Stimulated activated CD8-positive, alpha-beta memory T cell treated with anti-CD3 and anti-CD28 coated beads, Interleukin-2, amount 100 ng/mL, for 1 hour (primary cell): ENCODE data around the gene HOXC11.

ENCODE experiments used
- DNase-seq, 2 donors: peaks; one replicate each; pipeline ENCODE4 v3.0.0-alpha.2; 2020; ENCODE audit warnings: low read depth in 2 of 2

HOXC11 gene

DNA sequence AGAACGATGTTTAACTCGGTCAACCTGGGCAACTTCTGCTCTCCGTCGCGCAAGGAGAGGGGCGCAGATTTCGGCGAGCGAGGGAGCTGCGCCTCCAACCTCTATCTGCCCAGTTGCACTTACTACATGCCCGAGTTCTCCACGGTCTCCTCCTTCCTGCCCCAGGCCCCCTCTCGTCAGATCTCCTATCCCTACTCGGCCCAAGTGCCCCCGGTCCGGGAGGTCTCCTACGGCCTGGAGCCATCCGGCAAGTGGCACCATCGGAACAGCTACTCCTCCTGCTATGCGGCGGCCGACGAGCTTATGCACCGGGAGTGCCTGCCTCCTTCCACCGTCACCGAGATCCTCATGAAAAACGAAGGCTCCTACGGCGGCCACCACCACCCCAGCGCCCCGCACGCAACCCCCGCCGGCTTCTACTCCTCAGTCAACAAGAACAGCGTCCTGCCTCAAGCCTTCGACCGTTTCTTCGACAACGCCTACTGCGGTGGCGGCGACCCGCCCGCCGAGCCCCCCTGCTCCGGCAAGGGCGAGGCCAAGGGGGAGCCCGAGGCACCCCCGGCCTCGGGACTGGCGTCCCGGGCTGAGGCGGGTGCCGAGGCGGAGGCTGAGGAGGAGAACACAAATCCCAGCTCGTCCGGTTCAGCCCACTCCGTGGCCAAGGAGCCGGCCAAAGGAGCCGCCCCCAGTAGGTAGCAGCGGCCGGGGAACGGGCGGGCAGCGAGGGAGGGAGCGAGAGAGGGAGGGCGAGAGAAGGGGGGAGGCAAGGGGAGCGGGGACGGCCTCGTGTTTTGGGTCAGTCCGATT lies 513 bp downstream of the HOXC11 start:
- no peak for DNase-seq

GRCh38 chr12:53974084-53975063 lies 1.4 kb downstream of the HOXC11 start, which contains the start of gene HOTAIR:
HOTAIR (minus strand) TSS chr12:53974954.
- no peak for DNase-seq

DNA sequence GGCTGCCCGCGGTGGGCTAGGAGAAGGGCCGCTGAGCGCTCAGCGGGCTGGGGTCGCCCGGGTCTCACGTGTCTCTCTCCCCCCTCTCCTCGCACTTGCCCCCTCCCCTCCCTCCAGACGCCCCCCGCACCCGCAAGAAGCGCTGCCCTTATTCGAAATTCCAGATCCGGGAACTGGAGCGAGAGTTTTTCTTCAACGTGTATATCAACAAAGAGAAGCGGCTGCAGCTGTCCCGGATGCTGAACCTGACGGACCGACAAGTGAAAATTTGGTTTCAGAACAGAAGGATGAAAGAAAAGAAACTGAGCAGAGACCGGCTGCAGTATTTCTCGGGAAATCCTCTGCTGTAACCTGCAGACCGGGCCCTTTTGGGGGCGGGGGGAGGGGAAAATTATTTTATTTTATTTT lies 2.1 kb downstream of the HOXC11 start:
- DNase-seq, result no peak

- DNase-seq, result no peak
Observed at GRCh38 chr12:53975479-53976152, 2.7 kb downstream of the HOXC11 start.

GRCh38 chr12:53976172-53976822 lies 3.4 kb downstream of the HOXC11 start:
- no peak for DNase-seq

- DNase-seq, result no peak
Observed at GRCh38 chr12:53976823-53977595, 4.1 kb downstream of the HOXC11 start.

DNA sequence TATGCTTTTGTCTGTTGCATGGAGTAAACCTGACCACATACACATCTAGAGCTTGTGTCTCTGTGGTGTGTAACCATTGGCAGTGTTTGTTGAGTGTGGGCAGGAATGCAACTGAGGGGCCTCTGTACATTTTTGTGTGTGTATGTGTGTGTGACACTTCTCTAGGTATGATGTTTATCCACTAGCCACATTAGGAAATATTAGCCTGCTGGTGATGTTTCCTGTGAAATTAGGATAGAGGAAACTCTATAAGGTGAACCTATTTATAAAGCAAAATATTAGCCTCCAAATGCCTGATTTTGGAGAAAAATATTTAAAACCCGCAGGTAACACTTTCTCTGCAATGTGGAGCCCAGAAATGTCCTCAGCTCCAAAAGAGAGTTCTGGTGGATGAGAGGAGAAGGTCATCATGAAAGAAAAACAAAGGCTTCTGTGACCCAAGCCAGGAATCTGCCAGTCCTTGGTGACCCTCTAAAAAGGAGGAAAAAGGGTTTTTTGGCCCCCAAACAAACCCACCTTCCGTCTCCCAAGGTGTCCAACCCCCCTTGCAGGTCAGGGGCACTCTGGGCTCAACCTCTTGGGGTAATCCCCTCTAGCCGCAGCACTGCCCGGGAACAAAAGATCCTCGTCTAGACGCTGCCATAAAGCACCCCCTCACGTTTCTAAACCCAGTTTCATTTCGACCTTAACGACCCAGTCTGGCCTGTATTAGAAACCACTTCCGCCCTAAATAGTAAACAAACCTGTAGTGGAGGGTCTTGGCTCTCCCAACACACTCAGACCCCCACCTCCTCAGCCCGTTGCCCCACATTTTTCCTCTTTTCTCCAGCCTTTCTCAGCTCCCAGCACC lies 4.9 kb downstream of the HOXC11 start:
- no peak for DNase-seq

DNA sequence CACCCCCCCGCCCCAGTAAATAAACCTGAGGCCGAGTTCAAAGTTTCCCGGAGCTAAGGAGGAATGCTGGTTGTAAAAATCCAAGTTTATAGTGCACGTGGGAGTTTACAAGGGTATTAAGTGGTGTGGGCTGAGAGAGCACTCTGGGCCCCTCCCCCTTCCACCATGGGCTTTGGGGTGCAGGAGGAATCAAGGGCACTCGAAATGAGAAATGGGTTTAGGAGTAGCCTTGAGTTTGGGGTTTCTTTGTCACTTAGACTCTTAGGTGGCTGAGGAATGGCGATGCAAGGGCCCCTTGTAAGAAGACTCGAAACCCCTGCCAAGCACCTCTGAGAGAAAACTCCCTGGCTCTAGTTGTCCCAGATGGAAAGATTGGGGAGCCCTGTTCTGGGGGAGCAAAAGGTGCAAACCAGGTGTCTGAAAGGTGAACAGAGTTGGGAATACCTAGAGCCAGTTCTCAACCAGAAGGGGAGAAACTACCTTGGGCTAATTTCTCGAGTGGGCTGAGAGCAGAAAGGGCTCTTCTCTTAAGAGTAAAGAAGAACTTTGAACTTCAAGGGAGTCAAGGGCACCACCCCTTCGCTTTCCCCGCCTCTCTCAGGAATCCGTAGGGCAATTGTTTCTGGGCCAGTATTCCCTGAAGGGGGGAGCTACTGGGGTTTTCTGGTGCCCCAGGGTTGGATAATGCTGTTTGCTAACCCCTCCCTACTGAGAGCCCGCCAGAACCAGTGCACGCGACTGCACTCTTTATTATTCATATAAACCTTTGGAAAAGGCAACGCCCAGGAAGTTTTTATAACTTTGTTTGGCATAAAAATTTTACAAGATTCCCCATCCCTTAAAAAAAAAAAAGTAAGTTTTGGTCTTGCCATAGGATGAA lies 5.8 kb downstream of the HOXC11 start:
- DNase-seq, result no peak

GRCh38 chr12:53980104-53980801 lies 7.3 kb downstream of the HOXC11 start:
- no peak for DNase-seq

- no peak for DNase-seq
Observed at GRCh38 chr12:53980802-53981496, 8.0 kb downstream of the HOXC11 start.

GRCh38 chr12:53981634-53982565 lies 9.0 kb downstream of the HOXC11 start:
- no peak for DNase-seq

DNA sequence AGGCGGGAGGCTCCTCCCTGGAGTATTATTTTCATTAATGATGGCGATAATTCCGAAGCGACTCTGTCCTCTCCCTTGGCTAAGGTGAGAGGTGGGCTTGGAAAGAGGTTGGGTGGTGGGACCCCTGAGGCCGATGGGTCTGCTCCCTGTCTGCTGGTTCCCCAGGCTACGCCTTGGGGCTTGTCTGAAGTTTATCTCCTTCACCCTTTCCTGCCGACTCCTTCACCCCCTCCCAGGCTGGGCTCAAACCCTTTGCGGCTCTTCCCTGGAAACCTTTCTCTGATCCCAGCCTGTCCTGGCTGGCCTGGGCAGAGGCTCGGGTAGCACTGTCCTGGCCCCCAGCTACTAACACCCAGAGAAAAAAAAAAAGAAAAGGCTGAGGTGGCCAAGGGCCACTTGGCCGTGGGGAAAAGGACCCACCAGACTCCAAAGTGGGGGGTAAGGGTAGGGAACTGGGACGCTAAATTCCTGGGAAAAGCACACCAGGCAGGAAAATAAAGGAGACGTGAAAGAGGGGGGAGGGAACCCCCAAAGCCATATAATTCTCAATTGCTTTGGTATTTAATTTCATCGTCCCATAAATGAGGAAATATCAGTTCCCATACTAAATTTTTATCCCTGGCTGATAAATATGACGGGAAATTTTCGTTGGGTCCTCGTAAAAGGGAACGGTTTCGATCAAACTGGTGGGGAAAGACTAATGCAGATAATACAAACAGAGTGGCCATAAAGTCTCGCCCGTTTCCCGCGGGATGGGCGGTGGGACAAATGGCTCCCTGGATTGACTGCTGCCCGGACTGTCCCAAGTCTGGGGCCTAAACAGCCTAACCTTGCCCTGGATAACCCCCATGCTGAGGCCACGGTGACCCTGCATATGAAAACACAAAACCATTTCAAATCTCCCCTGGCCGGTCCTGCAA lies 10.0 kb downstream of the HOXC11 start:
- DNase-seq, result no peak

- no peak for DNase-seq
Observed at GRCh38 chr12:53983568-53983949, 10.6 kb downstream of the HOXC11 start.

DNA sequence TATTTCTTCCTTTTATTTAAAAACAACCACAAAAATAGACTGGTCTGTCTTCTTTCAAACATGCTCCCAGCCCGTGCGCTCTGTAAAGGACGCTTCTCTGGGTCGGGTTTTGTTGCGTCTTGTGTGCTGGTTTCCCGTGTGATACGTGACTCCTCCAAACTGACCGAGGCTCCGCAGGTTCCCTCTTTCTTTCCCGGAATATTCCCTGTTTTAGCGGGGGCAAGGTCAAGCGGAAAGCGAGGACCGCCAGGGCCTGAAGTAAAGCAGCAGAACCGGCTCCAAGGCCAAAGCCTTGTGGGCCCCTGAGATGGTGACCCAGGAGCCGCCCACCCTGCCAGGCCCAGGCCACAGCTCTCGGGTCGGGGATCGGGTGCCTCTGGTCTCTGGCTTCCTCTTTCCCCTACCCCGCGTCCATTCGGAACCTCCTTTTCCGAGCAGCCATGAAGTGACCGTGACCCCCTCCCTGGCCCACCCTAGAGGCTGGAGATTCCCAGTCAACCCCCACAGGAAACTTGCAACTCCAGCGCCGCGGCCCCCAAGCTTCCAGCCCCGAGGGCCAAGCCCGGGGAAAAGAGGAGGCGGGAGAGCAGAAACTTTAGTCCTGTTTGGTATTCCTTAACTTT lies 11.1 kb downstream of the HOXC11 start:
- DNase-seq, result no peak
